ENCODE results near the gene CLEC14A.

GRCh38 chr14:38217553-38217952 is 38.3 kb downstream of the CLEC14A start:
- TF ChIP-seq, protein P1, sequence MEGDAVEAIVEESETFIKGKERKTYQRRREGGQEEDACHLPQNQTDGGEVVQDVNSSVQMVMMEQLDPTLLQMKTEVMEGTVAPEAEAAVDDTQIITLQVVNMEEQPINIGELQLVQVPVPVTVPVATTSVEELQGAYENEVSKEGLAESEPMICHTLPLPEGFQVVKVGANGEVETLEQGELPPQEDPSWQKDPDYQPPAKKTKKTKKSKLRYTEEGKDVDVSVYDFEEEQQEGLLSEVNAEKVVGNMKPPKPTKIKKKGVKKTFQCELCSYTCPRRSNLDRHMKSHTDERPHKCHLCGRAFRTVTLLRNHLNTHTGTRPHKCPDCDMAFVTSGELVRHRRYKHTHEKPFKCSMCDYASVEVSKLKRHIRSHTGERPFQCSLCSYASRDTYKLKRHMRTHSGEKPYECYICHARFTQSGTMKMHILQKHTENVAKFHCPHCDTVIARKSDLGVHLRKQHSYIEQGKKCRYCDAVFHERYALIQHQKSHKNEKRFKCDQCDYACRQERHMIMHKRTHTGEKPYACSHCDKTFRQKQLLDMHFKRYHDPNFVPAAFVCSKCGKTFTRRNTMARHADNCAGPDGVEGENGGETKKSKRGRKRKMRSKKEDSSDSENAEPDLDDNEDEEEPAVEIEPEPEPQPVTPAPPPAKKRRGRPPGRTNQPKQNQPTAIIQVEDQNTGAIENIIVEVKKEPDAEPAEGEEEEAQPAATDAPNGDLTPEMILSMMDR (conservative IDR thresholded peaks at IDR 0.05), result no peak
- TF ChIP-seq EZH2 (IDR thresholded peaks at IDR 0.05; ENCODE audit: low read depth), result no peak

Data from PC-9 (cell line).